Central memory CD8-positive, alpha-beta T cell (primary cell): ENCODE measurements around the gene UBFD1.
"Not testable (repeated sequence)": the region's sequence is repeated elsewhere in the genome, so short reads cannot be mapped to it uniquely, and the experiment has no call there.

Experiments
- ATAC-seq: fragments of 150-1000 bp; cut with Tn5 transposase; replicated peaks from 2 replicates; pipeline ENCODE4 v1.10.0; 2022; ENCODE audit warnings: mild to moderate bottlenecking, moderate FRiP score, moderate number of reproducible peaks; ENCODE audit not compliant: poor library complexity, severe bottlenecking; ENCODE audit errors: extremely low read depth
- DNase-seq, 2 donors: peaks; one replicate each; pipeline ENCODE4 v3.0.0; 2021; ENCODE audit warnings: low spot score in 2 of 2
- H3K27ac Mint-ChIP-seq: one replicate; pipeline ENCODE4 v1.8.0; 2022; ENCODE audit warnings: low read depth, mild to moderate bottlenecking, moderate library complexity, mixed read lengths
- H3K27me3 Mint-ChIP-seq: one replicate; pipeline ENCODE4 v1.8.0; 2022; ENCODE audit warnings: mixed read lengths
- H3K36me3 Mint-ChIP-seq: one replicate; pipeline ENCODE4 v1.8.0; 2022; ENCODE audit warnings: mild to moderate bottlenecking, moderate library complexity, mixed read lengths; ENCODE audit not compliant: insufficient read depth
- H3K4me1 Mint-ChIP-seq: one replicate; pipeline ENCODE4 v1.8.0; 2022; ENCODE audit warnings: mixed read lengths
- H3K4me3 Mint-ChIP-seq: one replicate; pipeline ENCODE4 v1.8.0; 2022; ENCODE audit warnings: mild to moderate bottlenecking, moderate library complexity, mixed read lengths
- H3K9me3 Mint-ChIP-seq: one replicate; pipeline ENCODE4 v1.8.0; 2022; ENCODE audit warnings: mixed read lengths

UBFD1 gene

GRCh38 chr16:23579371-23579770 lies 21.8 kb downstream of the UBFD1 start:
- Mint-ChIP-seq H3K36me3 (peaks cover 46% of the 10 kb centered on the region), H3K27me3 (no peaks in the 10 kb centered on the region), H3K9me3 (no peaks in the 10 kb centered on the region), H3K4me3 (no peak overlapping the region), H3K27ac (no peak overlapping the region), H3K4me1 (no peaks in the 10 kb centered on the region)
- DNase-seq (no peak), ATAC-seq (no peak)

- DNase-seq (no peak), ATAC-seq (no peak)
- no peak overlapping the region for H3K27ac Mint-ChIP-seq
- H3K27me3 Mint-ChIP-seq: no peaks in the 10 kb centered on the region
- peaks cover 48% of the 10 kb centered on the region for H3K36me3 Mint-ChIP-seq
- no peak overlapping the region for H3K4me3 Mint-ChIP-seq
- H3K9me3 Mint-ChIP-seq: no peaks in the 10 kb centered on the region
- H3K4me1 Mint-ChIP-seq: no peaks in the 10 kb centered on the region
Measured at GRCh38 chr16:23580391-23580790, 22.9 kb downstream of the UBFD1 start.

GRCh38 chr16:23581764-23582163 lies 24.2 kb downstream of the UBFD1 start:
- Mint-ChIP-seq H3K36me3 (peaks cover 55% of the 10 kb centered on the region), H3K27me3 (no peaks in the 10 kb centered on the region), H3K9me3 (no peaks in the 10 kb centered on the region), H3K4me3 (no peak overlapping the region), H3K27ac (no peak overlapping the region), H3K4me1 (no peaks in the 10 kb centered on the region)
- DNase-seq: no peak
- ATAC-seq: no peak

DNA sequence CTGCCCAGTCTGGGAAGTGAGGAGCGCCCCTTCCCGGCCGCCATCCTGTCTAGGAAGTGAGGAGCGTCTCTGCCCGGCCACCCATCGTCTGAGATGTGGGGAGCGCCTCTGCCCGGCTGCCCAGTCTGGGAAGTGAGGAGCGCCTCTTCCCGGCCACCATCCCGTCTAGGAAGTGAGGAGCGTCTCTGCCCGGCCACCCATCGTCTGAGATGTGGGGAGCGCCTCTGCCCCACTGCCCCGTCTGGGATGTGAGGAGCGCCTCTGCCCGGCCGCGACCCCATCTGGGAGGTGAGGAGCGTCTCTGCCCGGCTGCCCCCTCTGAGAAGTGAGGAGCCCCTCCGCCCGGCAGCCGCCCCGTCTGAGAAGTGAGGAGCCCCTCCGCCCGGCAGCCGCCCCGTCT lies 25.7 kb downstream of the UBFD1 start:
- ATAC-seq: not testable (repeated sequence)

DNA sequence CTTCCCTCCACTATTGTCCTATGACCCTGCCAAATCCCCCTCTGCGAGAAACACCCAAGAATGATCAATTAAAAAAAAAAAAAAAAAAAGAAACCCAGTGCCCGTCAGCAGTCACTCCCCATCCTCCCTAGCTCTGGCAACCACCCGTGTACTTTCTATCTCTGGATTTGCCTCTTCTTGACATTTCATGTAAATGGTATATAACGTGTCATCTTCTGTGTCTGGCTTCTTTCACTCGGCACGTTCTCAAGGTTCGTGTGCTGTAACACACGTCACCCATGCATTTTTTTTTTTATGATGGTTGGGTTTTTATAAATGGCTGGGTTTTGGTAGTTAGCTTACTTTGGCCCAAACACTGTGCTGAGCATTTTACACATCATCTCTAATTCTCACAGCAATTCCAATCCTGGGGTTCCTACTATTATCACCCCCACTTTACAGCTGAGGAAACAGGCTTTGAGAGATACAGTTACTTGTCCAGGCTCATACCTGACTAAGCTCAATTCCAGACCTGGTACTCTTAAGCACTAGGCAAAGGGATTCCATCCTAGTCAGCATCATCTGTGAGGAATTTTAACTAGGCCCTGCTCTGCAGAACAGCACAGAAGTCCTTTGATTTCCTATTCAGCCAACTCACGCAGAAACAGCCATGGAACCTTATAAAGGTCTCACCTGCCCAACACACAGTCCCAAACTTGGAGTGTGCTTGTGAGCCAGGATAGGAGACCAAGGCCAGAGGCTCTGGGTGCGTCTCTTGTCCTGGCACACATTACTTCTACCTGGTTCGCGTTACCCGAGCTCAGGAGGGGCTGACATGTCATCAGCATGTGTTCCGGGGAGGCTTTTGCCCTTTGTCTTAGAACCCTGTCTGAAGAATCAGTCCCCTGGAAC lies 26.9 kb downstream of the UBFD1 start:
- H3K4me1 Mint-ChIP-seq: peaks cover 4% of the 10 kb centered on the region
- H3K36me3 Mint-ChIP-seq: peaks cover 53% of the 10 kb centered on the region
- H3K9me3 Mint-ChIP-seq: no peaks in the 10 kb centered on the region
- no peak for DNase-seq
- ATAC-seq: no peak
- no peak overlapping the region for H3K4me3 Mint-ChIP-seq
- no peak overlapping the region for H3K27ac Mint-ChIP-seq
- H3K27me3 Mint-ChIP-seq: no peaks in the 10 kb centered on the region

More for the DNA sequence above, 25.7 kb downstream of the UBFD1 start:
- H3K4me3 Mint-ChIP-seq, H3K9me3 Mint-ChIP-seq, H3K4me1 Mint-ChIP-seq, H3K27me3 Mint-ChIP-seq, DNase-seq, H3K27ac Mint-ChIP-seq: not testable (repeated sequence)
- H3K36me3 Mint-ChIP-seq: peaks cover 54% of the 10 kb centered on the region

DNA sequence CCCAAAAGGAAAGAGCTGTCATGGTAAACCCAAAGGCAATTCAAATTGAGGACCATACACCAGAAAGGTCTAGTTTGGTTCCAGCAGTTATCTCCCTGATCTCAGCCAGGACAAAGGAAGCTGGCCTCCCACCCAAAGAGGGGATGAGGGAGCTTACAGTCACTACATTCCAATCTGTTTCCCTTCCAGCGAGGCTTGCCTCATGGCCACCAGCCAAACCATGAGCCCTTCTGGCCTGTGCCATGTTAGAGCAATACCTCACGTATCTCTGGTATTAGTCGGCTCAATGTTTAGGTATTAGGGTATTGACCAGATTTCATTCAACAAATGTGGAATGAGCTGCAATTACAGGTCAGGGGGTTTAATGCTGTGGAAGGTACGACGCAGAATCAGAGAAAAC lies 30.2 kb downstream of the UBFD1 start:
- Mint-ChIP-seq H3K9me3 (no peaks in the 10 kb centered on the region), H3K4me3 (no peak overlapping the region), H3K27me3 (no peaks in the 10 kb centered on the region), H3K4me1 (peaks cover 19% of the 10 kb centered on the region), H3K36me3 (peaks cover 44% of the 10 kb centered on the region), H3K27ac (no peak overlapping the region)
- DNase-seq: no peak
- ATAC-seq: no peak

DNA sequence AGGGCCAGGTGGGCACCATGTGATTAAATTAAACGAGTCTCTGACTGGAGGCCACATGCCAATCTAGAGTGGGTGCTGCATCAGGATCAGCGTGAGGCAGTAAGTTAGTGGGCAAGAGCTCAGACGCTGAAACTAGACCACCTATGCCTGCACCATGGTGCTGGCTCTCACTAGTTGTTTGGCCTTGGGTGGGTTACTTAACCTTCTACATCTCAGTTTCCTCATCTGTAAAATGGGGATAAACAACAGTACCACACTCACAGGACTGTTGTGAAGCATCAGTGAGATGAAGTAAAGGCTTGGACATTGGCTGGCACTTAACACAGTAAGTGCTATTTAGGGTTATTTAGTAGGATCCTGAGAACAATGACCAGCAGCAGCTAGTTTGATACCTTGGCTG lies 32.7 kb downstream of the UBFD1 start:
- Mint-ChIP-seq H3K36me3 (peaks cover 36% of the 10 kb centered on the region), H3K4me1 (peaks cover 25% of the 10 kb centered on the region), H3K9me3 (no peaks in the 10 kb centered on the region), H3K27me3 (no peaks in the 10 kb centered on the region), H3K4me3 (no peak overlapping the region), H3K27ac (no peak overlapping the region)
- ATAC-seq (no peak), DNase-seq (no peak)

DNA sequence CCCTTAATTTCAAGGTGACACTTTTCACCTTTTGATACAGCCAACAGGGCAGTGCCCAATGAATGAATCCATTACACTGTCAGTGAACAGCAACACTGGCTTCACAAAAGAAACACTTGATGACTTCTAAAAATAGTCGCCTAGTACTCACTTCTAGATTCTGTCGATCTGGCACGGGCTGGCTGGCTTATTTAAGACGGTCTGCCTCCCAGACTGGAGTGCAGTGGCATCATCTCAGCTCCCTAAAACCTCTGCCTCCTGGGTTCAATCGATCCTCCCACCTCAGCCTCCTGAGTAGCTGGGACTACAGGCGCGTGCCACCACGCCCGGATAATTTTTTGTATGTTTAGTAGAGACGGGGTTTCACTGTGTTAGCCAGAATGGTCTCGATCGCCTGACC lies 36.7 kb downstream of the UBFD1 start:
- H3K4me3 Mint-ChIP-seq: no peak overlapping the region

DNA sequence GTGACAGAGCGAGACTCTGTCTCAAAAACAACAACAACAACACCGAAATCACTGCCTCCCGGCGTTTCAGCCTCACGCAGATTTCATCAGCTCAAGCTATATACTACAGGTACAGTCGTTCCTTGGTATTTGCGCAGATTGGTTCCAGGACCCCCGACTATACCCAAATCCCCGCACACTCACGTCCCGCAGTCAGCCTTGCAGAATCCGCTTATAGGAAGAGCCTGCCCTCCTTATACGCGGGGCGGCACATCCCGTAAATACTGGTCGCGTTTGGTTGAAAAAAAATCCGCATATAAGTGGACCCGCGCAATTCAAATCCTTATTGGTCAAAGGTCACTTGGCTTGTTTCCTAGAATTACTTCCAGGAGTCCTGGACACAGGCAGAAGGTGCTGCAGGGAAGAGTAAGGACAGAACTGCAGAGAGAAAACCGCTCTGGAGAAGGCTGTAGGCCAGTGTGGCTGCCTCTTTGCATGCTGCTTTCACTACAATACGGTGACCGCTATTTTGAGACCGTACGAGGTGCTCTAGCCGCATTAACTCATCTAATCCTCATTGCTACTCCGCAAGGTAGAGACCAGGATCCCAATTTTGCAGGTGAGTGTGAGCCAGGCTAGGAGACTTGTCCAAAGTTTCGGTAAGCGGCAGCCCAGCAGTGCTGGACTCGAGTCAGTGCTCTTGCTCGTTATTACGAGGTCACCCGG lies 37.9 kb downstream of the UBFD1 start:
- no peak for DNase-seq
- Mint-ChIP-seq H3K4me1 (peaks cover 29% of the 10 kb centered on the region), H3K27ac (peak overlapping the region; percentile 49), H3K4me3 (peak overlapping the region; percentile 77), H3K36me3 (peaks cover 8% of the 10 kb centered on the region), H3K27me3 (no peaks in the 10 kb centered on the region), H3K9me3 (no peaks in the 10 kb centered on the region)
- ATAC-seq: no peak

More for the DNA sequence above, 36.7 kb downstream of the UBFD1 start:
- Mint-ChIP-seq H3K4me1 (peaks cover 33% of the 10 kb centered on the region), H3K9me3 (no peaks in the 10 kb centered on the region), H3K27me3 (no peaks in the 10 kb centered on the region), H3K36me3 (peaks cover 18% of the 10 kb centered on the region), H3K27ac (no peak overlapping the region)
- DNase-seq: no peak
- ATAC-seq: no peak

GRCh38 chr16:23595951-23596720 lies 38.6 kb downstream of the UBFD1 start, which contains the start of gene NDUFAB1:
NDUFAB1 (minus strand) TSS chr16:23596316; CDS start chr16:23596290, 26 bp downstream.
- Mint-ChIP-seq H3K9me3 (no peaks in the 10 kb centered on the region), H3K4me3 (peak within 1 kb of the TSS; percentile 77), H3K27ac (peak within 1 kb of the TSS; percentile 49), H3K27me3 (no peaks in the 10 kb centered on the region), H3K36me3 (peaks cover 13% of the 10 kb centered on the region), H3K4me1 (peaks cover 29% of the 10 kb centered on the region)
- DNase-seq (peak; percentile 83 to 92), ATAC-seq (peak; percentile 98)

DNA sequence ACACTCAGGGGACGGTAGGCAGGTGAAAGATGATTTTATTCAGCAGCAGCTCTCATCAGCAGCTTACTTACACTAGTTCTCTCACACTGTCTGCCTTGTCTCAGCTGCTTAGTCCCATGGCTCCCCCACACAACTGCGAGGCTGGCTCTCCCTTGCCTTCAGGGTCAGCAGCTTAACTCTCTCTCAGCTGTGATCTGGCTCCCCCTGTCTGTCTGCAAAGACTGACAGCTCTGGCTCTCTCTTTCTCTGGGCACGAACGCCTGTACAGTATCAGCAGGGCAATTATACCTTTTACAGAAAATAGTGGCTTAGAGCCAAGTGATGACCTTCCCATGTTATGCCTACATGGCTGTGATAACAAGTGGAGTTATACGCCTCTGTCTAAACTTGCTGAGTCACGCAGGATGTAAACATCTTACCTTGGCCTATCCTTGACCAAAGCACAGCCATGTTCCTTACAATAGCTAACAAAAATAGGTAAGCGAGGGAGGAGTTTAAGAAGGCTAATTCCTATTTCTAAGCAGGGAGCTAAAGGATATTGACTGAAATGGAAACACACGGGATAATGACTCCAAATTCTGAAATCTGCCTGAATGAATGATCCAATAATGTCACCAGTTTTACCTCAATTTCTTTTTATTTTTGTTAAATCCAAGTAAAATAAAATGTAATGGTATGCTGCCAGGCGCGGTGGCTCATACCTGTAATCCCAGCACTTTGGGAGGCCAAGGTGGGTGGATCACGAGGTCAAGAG lies 39.7 kb downstream of the UBFD1 start:
- H3K4me3 Mint-ChIP-seq: peak overlapping the region; percentile 51
- H3K9me3 Mint-ChIP-seq: no peaks in the 10 kb centered on the region
- H3K36me3 Mint-ChIP-seq: peaks cover 15% of the 10 kb centered on the region
- peaks cover 20% of the 10 kb centered on the region for H3K4me1 Mint-ChIP-seq
- no peak for ATAC-seq
- no peaks in the 10 kb centered on the region for H3K27me3 Mint-ChIP-seq
- DNase-seq: no peak
- peak overlapping the region; percentile 49 for H3K27ac Mint-ChIP-seq

GRCh38 chr16:23607726-23608125 lies 50.2 kb downstream of the UBFD1 start:
- H3K36me3 Mint-ChIP-seq: peaks cover 10% of the 10 kb centered on the region
- no peaks in the 10 kb centered on the region for H3K9me3 Mint-ChIP-seq
- DNase-seq (no peak), ATAC-seq (no peak)
- no peak overlapping the region for H3K4me3 Mint-ChIP-seq
- no peak overlapping the region for H3K27ac Mint-ChIP-seq
- no peaks in the 10 kb centered on the region for H3K27me3 Mint-ChIP-seq
- H3K4me1 Mint-ChIP-seq: no peaks in the 10 kb centered on the region
